ENCODE measurements around the gene SAPCD1. TPM values are rescaled to one million over a fixed set of nuclear protein-coding genes. Genes with fewer than 3 reads are reported as not detected.

Gene SAPCD1
- 0.65 TPM in 1 of 2 replicates, not detected in the other for total RNA-seq

DNA sequence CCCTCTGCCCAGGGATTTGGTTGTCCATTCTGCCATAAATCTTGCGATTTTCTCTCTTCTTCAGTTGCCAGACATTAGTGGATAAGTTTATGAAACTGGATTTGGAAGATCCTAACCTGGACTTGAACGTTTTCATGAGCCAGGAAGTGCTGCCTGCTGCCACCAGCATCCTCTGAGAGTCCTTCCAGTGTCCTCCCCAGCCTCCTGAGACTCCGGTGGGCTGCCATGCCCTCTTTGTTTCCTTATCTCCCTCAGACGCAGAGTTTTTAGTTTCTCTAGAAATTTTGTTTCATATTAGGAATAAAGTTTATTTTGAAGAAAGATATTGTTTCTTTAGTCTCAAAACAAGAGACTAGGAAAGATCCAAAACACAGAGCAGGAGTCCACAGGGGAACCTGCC lies at the start of gene SAPCD1:
SAPCD1 (plus strand) TSS at position 301 of the 400 bp plus-strand sequence. CDS start 399 bp downstream, outside the sequence.

DNA sequence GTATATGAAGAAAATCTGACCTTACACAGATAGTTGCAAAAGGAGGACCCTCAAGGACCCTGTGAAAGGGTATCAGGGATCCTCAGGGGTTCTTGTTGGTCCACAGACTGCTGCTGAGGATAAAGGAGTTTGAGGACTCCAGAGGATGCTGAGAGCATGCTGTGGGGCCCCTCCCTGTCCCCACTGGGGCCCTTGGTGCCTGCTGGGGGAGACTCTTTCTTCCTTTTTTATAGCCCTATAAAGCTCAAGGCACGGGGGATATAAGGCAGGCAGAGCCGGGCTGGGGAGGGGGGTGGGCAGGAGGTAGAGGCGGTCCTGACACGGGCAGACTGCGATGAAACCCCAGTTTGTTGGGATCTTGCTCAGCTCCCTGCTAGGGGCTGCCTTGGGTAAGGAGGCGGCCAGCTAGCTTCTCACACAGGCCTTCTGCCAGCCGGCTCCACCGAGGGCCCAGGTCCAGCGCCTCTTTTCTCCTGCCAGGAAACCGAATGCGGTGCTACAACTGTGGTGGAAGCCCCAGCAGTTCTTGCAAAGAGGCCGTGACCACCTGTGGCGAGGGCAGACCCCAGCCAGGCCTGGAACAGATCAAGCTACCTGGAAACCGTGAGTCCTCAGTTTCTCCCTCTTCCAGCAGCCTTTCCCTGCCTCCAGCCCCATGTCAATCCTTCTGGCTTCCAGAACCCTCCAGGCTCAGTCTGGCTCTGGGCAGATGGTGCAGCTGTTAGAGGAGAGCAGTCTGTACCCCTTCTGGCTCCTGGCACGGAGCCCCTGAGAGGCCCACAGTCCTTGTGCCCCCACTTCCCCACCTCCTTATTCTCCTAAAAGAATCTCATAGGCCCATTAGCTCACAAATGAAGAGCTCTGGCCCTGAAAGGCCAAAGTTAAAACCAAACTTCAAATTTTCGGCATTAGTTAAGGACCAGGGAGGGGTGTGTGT lies 47.2 kb upstream of the SAPCD1 start, which contains the start of gene LY6G6D:
LY6G6D (plus strand) TSS at position 327 of the 937 bp plus-strand sequence; CDS start at position 335, 8 bp downstream.

DNA sequence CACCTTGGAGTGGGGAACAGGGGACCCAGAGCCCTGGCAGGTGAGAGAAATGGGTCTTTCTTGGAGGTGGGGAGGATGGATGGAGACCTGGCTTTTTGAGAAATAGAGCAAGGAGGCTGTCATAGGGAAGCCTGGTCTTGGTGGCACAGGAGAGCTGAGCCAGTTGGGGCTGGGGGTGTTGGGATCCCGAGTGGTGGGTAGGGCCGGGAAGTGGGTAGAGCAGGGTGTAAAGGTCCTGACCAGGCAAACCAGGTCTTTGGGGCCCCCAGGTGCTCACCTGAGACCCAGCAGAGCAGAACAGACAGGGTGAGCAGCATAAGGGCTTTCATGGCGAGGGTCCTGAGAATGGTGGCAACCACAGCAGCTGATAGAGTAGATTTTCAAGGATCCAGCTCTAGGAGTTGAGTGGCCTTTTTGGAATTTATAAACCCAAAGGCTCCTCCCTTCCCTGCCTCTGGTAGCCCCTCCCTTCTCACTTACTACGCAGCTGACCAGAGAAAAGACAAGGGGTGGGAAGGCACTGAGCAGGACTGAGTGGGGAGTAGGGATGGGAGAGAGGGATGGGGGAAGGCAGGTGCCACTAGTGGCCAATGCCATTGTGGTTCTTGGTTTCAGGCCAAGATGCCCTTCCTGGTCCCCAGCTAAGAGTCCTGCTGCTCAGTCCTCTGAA lies 41.0 kb upstream of the SAPCD1 start, which contains the start of gene LY6G6C:
LY6G6C (minus strand) TSS at position 396 of the 670 bp plus-strand sequence; CDS start at position 329, 67 bp downstream.

DNA sequence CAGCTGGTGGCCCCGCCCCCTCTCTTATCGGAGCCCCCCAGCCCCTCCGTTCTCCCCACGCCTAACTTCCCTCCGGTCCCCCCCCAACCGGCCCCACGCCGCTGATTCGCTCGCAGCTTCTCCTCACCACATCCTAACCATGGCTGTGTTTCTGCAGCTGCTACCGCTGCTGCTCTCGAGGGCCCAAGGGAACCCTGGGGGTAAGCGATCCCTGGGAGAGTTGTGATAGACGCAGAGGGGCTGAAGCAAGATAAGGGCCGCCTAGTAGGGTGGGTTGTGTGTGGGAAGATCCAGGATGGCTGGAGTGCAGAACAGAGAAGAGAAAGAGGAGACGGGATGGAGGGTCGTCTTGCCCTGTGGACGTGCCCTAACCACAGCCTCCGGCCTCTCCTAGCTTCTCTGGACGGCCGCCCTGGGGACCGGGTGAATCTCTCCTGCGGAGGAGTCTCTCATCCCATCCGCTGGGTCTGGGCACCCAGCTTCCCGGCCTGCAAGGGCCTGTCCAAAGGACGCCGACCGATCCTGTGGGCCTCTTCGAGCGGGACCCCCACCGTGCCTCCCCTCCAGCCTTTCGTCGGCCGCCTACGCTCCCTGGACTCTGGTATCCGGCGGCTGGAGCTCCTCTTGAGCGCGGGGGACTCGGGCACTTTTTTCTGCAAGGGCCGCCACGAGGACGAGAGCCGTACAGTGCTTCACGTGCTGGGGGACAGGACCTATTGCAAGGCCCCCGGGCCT lies 39.0 kb upstream of the SAPCD1 start, which contains the start of gene MPIG6B:
MPIG6B (plus strand) TSS at position 129 of the 735 bp plus-strand sequence; CDS start at position 140, 11 bp downstream.

DNA sequence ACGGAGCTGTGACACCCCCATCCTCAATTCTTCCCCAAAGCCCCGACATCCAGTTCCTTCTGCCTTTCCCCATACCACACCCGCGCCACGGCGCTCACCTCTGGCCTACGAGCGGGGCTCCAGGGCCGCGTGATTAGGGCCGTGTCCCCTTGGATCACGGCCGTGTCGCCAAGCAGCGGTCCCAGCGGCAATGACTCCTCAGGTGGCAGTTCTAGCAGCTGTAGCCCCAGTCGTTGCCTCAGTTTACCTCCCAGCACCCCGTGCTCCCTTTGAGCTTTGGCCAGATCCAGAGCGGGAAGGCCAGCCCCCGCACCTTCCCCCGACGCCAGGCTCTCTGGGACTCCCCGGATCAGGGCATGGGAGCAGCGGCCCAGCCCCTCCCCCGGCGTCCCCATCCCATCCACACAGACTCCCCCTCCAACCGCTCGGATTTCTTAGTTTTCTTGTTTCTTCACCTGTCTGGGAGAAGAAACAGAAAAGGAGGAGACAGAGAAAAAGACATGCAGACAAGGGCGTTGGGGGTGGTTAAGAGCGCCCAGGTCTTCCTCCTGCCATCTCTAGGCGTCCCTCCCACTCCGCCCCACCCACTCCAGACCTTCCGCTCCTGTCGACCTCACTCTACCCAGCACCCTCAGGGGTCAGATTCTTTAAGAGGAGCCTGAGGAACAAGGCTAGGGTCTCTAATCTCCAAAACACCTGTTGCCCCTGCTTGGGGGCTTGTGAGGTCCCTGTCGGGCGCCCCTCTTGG lies 33.5 kb upstream of the SAPCD1 start, which contains the start of gene DDAH2:
DDAH2 (minus strand) TSS at position 533 of the 748 bp plus-strand sequence; CDS start at position 395, 138 bp downstream.

DNA sequence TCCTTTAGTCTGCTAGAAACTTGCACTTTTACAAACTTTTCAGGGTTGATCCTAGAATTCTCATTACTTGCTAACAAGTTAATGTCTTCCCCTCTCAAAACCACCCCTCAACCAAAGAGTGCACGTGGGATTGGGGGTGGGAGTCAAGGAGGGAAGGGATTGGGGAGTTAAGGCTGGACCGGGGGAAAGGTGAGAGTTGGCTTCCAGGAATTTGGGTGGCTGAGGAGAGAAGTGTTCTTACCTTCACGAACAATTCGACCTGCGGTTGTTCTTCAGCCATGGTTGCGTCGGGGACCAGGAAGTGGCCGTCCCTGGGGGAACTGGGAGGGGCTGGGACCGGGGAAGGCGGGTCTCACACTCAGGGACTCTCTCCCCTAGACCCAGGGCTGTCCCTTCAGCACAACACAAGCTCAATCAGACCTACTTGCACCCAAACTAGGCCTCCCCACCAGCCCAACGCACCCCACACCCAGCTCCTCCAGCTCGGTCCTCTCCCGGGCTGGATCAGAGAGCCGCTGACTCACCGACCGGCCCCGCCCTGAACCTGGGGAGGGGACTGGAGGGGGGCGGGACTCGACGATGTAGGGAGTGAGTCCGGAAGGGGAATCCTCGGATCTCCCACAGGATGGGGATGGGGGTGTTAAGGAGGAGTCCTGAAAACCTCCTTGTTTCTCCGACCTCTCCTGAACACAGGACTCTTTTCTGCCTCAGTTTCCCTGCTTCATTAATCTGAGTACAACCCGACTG lies 26.3 kb upstream of the SAPCD1 start, which contains the start of gene CLIC1:
CLIC1 (minus strand) TSS at position 510 of the 747 bp plus-strand sequence; CDS start at position 280, 230 bp downstream.

DNA sequence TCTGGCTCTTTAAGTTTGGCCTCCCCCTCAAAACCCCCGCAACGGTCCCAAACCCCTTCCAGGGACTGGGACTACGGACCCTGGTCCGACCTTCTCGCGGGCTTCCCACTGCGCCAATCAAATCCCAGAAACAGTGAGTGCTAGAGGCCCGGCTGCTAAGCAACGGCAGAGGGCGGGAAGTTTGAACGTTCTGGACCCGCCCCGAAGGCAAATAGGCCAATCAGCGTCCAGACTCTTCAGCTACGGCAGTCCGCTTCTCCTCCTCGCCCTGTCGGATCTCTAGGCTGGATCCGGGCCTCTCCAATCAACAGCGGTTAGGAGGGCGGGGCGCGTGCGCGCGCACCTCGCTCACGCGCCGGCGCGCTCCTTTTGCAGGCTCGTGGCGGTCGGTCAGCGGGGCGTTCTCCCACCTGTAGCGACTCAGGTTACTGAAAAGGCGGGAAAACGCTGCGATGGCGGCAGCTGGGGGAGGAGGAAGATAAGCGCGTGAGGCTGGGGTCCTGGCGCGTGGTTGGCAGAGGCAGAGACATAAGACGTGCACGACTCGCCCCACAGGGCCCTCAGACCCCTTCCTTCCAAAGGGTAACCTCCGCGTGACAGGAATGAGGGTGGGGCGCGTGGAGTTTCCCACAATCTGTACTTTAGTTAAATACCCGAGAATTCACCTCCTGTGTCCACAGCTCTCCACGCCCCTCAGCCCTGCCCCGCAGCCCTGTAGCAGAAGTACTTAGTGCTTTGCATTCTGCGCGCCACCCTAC lies 22.6 kb upstream of the SAPCD1 start, which contains the start of gene MSH5:
MSH5 (plus strand) TSS at position 367 of the 758 bp plus-strand sequence. CDS start 462 bp downstream, outside the sequence.

DNA sequence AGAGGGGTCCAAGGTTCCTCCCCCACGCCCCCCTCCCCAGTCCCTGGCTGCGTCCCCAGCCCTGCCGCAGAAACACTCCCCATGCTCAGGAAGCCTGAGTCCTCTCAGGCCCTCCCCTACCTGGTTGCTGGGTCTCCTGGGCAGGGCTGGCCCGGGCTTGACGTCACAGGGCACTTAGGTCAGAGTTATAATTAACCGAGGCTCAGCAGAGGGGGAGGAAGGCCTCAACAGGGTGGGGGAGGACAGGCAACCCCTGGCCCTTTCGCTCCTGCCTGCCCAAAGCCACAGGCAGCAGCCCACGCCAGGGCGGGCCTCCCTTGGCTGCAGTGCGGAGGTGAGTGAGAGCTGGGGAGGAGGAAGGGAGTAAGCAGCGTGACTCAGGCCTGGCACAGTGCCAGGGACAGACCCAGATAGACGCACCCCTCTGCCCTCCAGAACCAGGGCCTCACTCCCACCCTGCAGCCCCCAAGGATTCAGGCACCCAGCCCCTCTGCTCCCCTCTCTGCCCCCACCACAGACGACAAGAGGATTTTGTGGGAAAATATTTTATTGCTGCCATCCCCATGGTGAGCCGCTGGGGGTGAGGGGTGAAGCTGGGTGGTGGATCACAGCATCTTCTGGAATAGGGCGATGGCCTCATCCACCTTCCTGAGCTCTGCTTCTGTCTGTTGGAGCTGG lies 14.7 kb downstream of the SAPCD1 start, which contains the start of gene VWA7:
VWA7 (minus strand) TSS at position 340 of the 678 bp plus-strand sequence. CDS start 549 bp downstream, outside the sequence.

DNA sequence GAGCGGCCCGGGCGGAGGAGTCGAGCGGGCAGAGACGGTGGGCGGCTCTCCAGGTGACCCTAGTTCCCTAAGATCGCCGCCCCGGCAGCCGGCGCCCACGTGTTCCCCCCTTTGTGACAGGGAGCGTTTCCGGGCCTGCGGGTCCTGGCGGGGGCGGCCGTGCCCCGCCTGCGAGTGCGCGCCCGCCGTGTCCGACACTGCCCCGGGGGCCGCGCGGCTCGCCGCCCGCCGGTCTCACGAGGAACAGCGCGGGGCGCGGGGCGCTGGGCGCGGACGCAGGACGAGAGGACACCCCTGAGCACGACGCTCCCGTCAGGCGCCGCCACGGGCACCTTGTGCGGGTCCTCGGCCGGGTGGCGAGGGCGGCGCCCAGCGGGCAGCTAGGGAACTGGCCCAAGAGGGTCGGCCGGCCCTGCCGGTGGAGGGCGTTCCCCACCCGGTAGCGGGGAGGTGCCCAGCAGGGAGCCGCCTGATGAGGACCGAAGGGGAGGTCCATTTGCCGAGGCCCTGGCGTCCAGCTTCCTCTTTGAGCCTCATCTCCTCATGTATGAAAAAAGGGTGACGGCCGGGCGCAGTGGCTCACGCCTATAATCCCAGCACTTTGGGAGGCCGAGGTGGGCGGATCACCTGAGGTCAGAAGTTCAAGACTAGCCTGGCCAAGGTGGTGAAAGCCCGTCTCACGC lies 33.3 kb downstream of the SAPCD1 start, which contains the start of gene VARS1:
VARS1 (minus strand) TSS at position 137 of the 683 bp plus-strand sequence. CDS start 535 bp downstream, outside the sequence.

DNA sequence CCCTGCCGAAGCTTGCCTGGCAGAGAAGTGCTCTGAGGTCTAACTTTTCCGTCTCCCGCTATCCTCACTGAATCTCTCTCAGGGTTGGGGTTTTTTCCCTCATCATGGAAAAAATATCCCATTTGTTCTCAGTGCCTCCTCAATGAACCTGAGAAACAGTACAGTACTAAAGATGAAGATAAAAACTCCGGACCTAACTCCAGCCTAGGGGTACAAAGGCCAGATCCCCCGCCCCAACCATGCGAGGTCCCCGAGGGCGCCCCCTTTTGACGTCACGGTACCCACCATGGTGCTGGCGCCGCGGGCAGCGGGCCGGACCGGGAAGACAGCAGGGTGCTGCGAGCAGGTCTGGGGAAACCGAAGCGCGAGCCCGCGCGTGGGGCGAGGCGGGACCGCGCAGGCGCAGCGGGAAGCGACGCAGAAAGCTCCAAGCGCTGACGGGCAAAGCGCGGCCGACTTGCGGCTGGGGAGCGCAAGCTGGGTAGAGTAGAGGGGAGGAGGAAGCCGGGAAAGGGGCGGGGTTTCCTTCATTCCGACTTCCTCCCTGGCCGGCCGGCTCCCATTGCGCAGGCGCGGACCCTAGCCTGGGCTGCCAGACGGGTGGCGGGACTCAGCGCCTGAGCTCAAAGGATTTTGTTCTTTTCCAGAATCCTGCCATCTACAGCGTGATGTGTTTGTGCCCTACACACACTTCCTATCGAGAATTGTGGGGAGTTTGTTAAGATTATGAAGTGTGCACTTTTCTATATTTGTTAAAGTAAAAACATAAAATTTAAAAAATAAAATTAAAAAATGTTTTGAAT lies 44.2 kb downstream of the SAPCD1 start, which contains the start of gene LSM2:
LSM2 (minus strand) TSS at position 497 of the 803 bp plus-strand sequence; CDS start at position 288, 209 bp downstream.

Other genes with a start within 250 kb of the SAPCD1 start
- gene MCCD1, start 233.7 kb upstream of the SAPCD1 start, total RNA-seq = not detected in 2 replicates
- gene DDX39B, start 220.7 kb upstream of the SAPCD1 start, total RNA-seq = 354 and 456 TPM in 2 replicates
- gene ATP6V1G2, start 216.0 kb upstream of the SAPCD1 start, total RNA-seq = 0.97 and 2.0 TPM in 2 replicates
- 25.3 and 26.9 TPM in 2 replicates for gene NFKBIL1, start 215.0 kb upstream of the SAPCD1 start, total RNA-seq
- not detected in 2 replicates for gene LTA, start 190.4 kb upstream of the SAPCD1 start, total RNA-seq
- gene TNF, start 187.1 kb upstream of the SAPCD1 start, total RNA-seq = under 0.01 TPM in 1 of 2 replicates, not detected in the other
- gene LTB, start 180.2 kb upstream of the SAPCD1 start, total RNA-seq = 3.2 and 6.7 TPM in 2 replicates
- 0.32 TPM in 1 of 2 replicates, not detected in the other for gene LST1, start 176.4 kb upstream of the SAPCD1 start, total RNA-seq
- gene NCR3, start 169.7 kb upstream of the SAPCD1 start, total RNA-seq = not detected in 2 replicates
- gene AIF1, start 147.4 kb upstream of the SAPCD1 start, total RNA-seq = not detected in 2 replicates
- 22.2 and 24.0 TPM in 2 replicates for gene PRRC2A, start 141.9 kb upstream of the SAPCD1 start, total RNA-seq
- gene BAG6, start 110.0 kb upstream of the SAPCD1 start, total RNA-seq = 90.4 and 110 TPM in 2 replicates
- 0.30 TPM in 1 of 2 replicates, not detected in the other for gene APOM, start 106.8 kb upstream of the SAPCD1 start, total RNA-seq
- gene C6orf47, start 101.9 kb upstream of the SAPCD1 start, total RNA-seq = 18.8 and 21.1 TPM in 2 replicates
- gene GPANK1, start 97.7 kb upstream of the SAPCD1 start, total RNA-seq = 10.2 and 10.7 TPM in 2 replicates
- 84.3 and 95.2 TPM in 2 replicates for gene CSNK2B, start 96.6 kb upstream of the SAPCD1 start, total RNA-seq
- 0.97 and 1.7 TPM in 2 replicates for gene LY6G5B, start 92.7 kb upstream of the SAPCD1 start, total RNA-seq
- under 0.01 and 2.7 TPM in 2 replicates for gene LY6G5C, start 81.6 kb upstream of the SAPCD1 start, total RNA-seq
- 41.3 and 51.1 TPM in 2 replicates for gene ABHD16A, start 59.3 kb upstream of the SAPCD1 start, total RNA-seq
- gene LY6G6F, start 55.8 kb upstream of the SAPCD1 start, total RNA-seq = not detected in 2 replicates
- not detected in 2 replicates for gene LY6G6D, start 47.3 kb upstream of the SAPCD1 start, total RNA-seq
- not detected in 2 replicates for gene LY6G6C, start 40.9 kb upstream of the SAPCD1 start, total RNA-seq
- gene MPIG6B, start 39.3 kb upstream of the SAPCD1 start, total RNA-seq = not detected in 2 replicates
- 68.5 and 79.6 TPM in 2 replicates for gene DDAH2, start 33.4 kb upstream of the SAPCD1 start, total RNA-seq
- 865 and 1,138 TPM in 2 replicates for gene CLIC1, start 26.1 kb upstream of the SAPCD1 start, total RNA-seq
- gene MSH5, start 22.7 kb upstream of the SAPCD1 start, total RNA-seq = 7.1 and 7.9 TPM in 2 replicates
- not detected in 2 replicates for gene VWA7, start 14.7 kb downstream of the SAPCD1 start, total RNA-seq
- 50.3 and 57.1 TPM in 2 replicates for gene VARS1, start 33.1 kb downstream of the SAPCD1 start, total RNA-seq
- gene LSM2, start 44.3 kb downstream of the SAPCD1 start, total RNA-seq = 57.2 and 65.0 TPM in 2 replicates
- gene HSPA1L, start 52.6 kb downstream of the SAPCD1 start, total RNA-seq = 0.76 and 0.97 TPM in 2 replicates
- 43.5 and 61.9 TPM in 2 replicates for gene HSPA1A, start 52.9 kb downstream of the SAPCD1 start, total RNA-seq
- 60.1 and 104 TPM in 2 replicates for gene HSPA1B, start 65.1 kb downstream of the SAPCD1 start, total RNA-seq
- 58.1 and 93.8 TPM in 2 replicates for gene NEU1, start 100.2 kb downstream of the SAPCD1 start, total RNA-seq
- gene SLC44A4, start 116.3 kb downstream of the SAPCD1 start, total RNA-seq = 0.15 and 0.32 TPM in 2 replicates
- gene EHMT2, start 135.0 kb downstream of the SAPCD1 start, total RNA-seq = 36.4 and 43.8 TPM in 2 replicates
- 2.6 and 2.9 TPM in 2 replicates for gene ZBTB12, start 139.4 kb downstream of the SAPCD1 start, total RNA-seq
- gene C2, start 165.1 kb downstream of the SAPCD1 start, total RNA-seq = not detected in 2 replicates
- 1.3 and 7.9 TPM in 2 replicates for gene CFB, start 183.4 kb downstream of the SAPCD1 start, total RNA-seq
- gene NELFE, start 196.3 kb downstream of the SAPCD1 start, total RNA-seq = 118 and 128 TPM in 2 replicates
- 33.7 and 49.4 TPM in 2 replicates for gene SKIC2, start 196.5 kb downstream of the SAPCD1 start, total RNA-seq
- gene DXO, start 209.5 kb downstream of the SAPCD1 start, total RNA-seq = 10.6 and 12.7 TPM in 2 replicates
- 0.65 and 0.91 TPM in 2 replicates for gene C4A, start 219.4 kb downstream of the SAPCD1 start, total RNA-seq

Measured in epithelial cell of umbilical artery (primary cell).